ENCODE measurements around the gene NPEPPS.

- TF ChIP-seq, protein P1, sequence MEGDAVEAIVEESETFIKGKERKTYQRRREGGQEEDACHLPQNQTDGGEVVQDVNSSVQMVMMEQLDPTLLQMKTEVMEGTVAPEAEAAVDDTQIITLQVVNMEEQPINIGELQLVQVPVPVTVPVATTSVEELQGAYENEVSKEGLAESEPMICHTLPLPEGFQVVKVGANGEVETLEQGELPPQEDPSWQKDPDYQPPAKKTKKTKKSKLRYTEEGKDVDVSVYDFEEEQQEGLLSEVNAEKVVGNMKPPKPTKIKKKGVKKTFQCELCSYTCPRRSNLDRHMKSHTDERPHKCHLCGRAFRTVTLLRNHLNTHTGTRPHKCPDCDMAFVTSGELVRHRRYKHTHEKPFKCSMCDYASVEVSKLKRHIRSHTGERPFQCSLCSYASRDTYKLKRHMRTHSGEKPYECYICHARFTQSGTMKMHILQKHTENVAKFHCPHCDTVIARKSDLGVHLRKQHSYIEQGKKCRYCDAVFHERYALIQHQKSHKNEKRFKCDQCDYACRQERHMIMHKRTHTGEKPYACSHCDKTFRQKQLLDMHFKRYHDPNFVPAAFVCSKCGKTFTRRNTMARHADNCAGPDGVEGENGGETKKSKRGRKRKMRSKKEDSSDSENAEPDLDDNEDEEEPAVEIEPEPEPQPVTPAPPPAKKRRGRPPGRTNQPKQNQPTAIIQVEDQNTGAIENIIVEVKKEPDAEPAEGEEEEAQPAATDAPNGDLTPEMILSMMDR (IDR thresholded peaks at IDR 0.05; ENCODE audit: low read depth, low read length) = no peak
- TF ChIP-seq, protein P2, sequence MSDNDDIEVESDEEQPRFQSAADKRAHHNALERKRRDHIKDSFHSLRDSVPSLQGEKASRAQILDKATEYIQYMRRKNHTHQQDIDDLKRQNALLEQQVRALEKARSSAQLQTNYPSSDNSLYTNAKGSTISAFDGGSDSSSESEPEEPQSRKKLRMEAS (IDR thresholded peaks at IDR 0.05; ENCODE audit: low read depth, low read length) = no peak
These were observed 120.8 kb downstream of the NPEPPS start for GRCh38 chr17:47651704-47652103.
